HG03039 (cell line): Measurements from ENCODE around the gene POP4.
"Not testable (repeated sequence)": the region's sequence is repeated elsewhere in the genome, so short reads cannot be mapped to it uniquely, and the experiment has no call there.

Experiments used
- ATAC-seq: cut with Tn5 transposase; IDR thresholded peaks from one replicate; pipeline ENCODE4 v1.9.1; 2021; ENCODE audit warnings: mild to moderate bottlenecking, moderate library complexity; ENCODE audit not compliant: unreplicated experiment

POP4 gene

DNA sequence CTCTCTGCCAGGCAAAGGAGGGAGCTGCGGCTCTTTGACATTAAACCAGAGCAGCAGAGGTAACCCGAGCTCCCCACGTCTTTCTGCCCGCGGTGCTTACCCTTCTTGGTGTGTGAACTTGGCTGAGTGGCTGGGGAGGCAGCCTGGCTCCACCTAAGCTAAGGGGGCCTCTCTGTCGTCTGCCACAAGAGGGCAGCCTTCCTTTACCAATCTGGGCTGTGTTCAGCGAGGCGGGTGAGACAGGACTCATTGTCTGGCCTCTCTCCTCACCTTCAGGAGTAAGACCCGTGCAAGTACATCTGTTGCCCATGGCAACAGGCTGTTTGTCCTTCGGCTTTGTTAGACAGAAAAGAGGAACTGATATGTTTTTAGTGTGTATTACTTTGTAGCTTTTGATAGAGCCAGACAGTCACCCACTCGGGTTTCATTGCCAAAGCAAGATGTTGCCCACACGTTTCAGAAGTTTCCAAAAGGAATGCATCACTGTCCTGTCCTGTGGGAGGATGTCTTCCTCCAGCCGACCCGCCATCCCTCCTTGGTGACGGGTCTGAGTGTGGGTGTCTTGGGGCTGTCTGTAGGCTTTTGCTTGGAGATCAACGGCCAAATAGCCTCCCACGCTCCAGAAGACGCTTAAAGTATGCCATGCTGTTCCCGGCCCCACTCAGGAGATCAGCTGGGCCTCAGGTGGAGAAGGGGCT, 4.6 kb downstream of the POP4 start:
- ATAC-seq: peak; percentile 57

- no peak for ATAC-seq
Measured at GRCh38 chr19:29612121-29612520, 6.0 kb downstream of the POP4 start.

GRCh38 chr19:29612801-29613595, 6.9 kb downstream of the POP4 start:
- no peak for ATAC-seq

GRCh38 chr19:29614046-29614445, 8.0 kb downstream of the POP4 start:
- ATAC-seq: no peak

DNA sequence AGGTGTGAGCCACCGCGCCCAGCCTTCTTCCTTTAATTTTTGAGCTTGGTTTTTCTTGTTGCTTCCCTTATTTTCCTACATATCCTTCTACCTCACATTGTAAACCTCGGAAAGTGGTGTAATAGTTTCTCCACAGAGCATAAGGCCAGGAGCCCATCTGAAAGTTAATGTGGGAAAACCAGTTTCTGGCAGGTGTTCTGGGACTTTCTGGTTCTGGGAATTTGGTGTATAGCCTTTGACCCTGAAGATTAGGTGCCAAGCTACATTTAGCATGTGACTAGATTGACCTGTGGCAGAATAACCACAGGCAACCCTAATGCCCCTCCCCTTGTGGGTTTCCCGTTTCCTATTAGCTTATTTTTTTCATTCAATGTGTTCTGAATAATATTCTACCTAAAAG, 8.7 kb downstream of the POP4 start:
- ATAC-seq: no peak

GRCh38 chr19:29615891-29616425, 9.9 kb downstream of the POP4 start:
- no peak for ATAC-seq

DNA sequence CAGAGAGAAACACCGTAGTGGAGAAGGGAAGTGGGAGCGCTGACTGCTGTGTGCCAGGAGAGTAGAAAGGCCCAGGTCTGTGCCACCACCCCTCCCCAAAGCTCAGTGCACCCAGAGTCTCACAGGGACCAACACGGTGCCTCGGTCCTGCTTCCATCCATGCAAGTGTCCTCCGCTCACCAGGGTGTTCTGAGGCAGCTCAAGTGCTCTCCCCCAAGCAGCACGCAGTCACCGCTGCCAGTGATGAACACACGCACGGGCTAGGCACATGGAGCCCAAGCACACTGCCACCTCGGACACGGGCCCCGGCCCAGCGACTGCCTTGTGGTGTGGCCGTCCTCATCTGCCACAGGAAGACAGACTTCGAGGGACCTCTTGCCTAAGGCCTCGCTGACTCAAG, 10.5 kb downstream of the POP4 start:
- no peak for ATAC-seq

DNA sequence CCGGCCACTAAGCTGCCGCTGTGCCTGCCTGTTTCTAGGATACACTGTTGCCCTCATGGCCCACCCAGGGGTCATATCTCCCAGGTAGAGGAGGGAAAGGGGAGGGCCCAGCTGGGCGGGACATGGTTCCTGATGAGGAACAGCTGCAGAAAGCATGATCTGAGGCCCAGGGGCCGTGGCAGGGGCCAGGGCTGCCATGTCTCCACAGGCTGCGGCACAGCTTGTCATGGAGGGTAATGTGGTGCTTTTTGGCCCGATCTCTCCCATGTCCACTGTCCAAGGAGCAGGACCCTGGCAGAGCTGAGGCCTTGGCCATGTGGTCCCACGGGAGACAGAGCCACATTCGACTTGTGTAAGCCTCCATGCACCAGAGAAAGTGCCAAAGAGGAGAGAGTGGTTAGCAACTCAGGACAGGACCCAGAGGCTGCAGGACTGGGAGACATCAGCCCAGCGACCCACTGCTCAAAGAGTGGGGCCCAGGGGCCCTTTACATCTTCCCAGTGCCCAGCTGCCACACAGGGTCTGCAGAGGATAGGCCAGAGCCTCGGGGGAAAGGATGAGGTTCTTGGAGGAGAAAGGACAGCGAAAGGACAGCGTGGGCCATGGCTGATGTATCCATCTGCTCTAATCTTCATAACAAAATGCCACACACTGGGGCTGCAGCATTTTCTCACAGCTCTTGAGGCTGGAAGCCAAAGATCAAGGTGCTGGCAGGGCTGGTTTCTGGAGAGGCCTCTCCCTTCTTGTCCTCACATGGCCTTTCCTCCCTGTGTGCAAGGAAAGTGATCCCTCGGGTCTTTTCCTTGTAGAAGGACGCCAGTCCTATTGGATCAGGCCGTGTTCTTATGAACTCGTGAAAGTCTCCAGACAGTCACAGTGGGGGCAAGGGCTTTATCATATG, 11.5 kb downstream of the POP4 start:
- ATAC-seq: no peak

DNA sequence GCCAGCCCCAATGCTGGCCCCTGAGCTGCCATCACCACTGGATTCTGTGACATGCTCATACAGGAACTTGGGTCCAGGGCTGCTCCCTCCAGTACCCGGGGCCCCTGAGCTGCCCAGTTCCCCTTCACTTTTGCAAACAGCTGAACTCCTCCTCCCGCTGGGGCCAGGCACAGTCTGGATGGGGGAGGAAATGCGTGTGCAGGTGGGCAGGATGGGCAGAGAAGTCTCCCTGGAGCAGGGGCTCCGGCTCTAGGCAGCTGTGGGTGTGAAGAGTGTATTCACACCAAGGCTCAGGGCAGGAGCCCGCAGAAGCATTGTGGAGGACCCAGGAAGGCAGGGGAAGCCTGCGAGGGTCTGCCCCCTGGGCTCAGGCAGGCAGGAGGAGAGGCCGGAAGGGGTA, 12.4 kb downstream of the POP4 start:
- no peak for ATAC-seq

DNA sequence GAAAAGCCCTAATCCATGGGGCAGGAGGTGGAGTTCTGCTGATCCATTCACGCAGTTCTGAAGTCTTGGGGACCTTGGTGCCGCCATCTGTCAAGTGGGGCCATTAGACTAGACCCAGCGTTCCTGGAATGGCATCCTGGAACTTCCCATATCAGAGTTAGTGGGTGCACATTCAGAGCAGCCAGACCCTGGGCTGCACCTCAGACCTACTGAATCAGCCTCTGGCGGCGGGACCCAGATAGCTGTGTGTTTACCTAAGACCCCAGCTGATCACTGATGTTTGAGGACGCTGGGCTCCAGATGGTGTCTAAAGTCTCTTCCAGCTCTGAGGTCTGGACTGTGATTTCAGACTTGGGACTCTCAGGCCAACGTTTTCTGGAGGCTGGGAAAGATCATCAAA, 12.8 kb downstream of the POP4 start:
- ATAC-seq: no peak

DNA sequence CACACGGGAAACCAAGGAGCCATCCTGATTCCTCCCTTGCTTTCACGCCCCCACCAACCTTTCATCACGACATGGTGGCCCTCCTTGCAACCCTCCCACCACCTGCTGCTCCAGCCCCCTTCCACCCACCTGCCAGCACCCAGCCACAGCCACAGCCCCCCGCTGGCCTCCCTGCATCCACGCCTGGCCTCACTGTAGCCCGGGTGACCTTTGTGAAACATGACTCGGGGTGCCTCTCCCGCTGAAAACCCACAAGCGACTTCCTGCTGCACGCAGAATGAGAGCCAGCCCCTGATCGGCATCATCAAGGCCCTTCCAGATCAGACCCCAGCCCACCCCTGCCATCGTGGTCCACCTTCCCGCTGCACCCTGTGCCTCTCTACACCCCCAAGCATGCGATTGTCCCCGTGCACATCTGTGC, 14.9 kb downstream of the POP4 start:
- no peak for ATAC-seq

DNA sequence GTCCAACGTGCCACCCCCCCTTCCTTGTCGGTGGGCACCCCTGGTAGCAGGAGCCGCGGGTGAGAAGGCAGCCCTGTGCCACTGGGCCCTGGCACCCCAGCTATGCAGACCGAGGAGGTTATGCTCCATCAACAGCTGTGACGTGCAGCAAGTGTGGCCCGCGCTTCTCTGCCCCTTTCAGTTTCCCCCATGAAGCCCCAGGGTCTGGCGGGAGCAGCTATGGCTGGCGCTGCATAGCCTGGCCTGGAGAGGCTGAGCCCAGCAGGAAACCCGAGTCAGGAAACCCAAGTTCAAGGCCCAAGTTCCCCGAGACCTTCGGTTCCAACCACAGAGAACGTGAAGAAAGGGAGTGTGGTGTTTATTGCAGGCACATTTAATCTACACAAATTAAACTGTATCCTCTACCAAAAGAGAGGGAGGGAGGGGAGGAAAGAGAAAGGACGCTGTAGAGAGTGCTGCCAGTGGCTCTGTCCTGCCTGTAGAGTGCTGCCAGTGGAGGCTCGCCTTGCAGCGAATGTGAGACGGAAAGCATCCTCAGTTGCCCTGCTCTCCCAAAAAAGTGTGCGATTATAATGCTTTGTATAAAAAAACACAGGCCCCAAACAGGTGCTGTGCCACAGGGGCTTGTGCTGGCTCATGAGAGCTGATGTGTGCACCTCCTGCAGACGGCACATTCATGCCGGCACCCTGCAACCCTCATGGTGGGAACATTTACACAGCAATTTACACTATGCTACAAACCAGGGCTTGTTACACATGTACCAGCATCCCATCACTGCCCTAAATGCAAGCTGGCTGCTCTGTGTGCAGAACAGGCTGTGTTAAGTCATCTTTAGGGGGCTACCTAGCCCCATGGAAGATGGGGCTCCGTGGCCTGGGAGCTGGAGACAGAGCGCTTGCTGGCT, 16.3 kb downstream of the POP4 start:
- no peak for ATAC-seq

GRCh38 chr19:29623726-29624488, 17.8 kb downstream of the POP4 start:
- ATAC-seq: no peak

GRCh38 chr19:29624489-29625185, 18.6 kb downstream of the POP4 start:
- no peak for ATAC-seq

DNA sequence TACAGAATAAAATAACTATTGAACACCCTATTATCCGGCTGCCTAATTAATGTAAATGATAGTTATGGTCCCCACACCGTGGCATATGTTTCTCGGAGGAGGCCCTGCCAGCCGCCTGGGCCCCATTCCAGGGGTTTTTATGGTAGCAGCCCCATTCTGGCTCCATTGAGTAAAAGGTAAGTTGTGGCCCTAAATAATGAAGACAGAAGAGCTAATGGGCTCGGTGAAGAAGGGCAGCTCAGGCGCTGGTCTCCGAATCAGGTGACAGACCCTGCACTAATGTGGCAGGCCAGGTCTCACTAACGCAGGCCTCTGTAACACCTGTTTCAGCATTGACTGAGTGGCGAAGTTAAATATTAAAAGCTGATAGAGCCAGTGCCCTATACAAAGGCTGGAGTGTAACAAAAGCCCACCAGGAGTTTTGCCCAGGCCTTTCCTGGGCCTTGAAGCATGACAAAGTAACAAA, 19.1 kb downstream of the POP4 start:
- no peak for ATAC-seq

GRCh38 chr19:29626386-29626785, 20.3 kb downstream of the POP4 start:
- no peak for ATAC-seq

DNA sequence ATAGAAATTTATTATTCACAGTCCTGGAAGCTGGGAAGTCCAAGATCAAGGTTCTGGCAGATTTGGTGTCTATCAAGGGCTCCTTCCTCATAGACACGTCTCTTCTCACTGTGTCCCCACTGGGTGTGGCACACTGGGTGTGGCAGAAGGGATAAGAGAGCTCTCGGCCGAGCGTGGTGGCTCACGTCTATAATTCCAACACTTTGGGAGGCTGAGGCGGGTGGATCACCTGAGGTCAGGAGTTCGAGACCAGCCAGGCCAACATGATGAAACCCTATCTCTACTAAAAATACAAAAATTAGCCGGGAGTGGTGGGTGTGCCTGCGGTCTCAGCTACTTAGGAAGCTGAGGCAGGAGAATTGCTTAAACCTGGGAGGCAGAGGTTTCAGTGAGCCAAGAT, 20.7 kb downstream of the POP4 start:
- not testable (repeated sequence) for ATAC-seq

DNA sequence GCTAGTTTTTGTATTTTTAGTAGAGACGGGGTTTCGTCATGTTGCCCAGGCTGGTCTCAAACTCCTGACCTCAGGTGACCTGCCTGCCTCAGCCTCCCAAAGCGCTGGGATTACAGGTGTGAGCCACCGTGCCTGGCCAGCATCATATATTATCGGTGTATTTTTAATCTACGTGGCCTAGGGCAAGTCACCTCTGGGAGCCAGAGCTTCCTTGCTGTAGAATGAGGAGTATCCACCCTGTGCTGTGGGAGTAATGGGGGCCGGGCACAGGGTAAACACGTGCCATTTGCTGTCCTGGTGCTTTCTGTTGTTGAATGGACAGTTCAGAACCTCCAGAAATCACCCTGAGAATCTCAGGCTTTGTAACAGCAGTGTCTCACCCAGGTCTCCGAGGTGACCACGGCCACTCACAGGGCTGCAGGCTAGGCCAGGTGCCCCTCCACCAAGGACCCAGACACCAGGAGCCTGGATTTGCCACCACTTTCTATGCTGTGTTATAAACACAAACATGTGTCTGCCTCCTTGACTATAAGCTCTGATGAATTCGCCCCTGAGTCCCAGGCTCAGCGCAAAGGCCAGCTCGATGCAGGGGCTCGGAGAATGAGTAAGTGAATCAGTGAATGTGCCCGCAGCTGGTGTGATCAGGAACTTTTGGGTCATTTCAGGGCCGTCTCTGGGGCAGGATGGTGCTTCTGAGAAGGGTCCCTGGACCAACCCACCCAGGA, 22.7 kb downstream of the POP4 start:
- no peak for ATAC-seq
